Left renal pelvis (tissue), 4 donors: ENCODE measurements around the gene PPT1. TPM values are rescaled to one million over a fixed set of nuclear protein-coding genes. Genes with fewer than 3 reads are reported as not detected.
"Not testable (repeated sequence)": the region's sequence is repeated elsewhere in the genome, so short reads cannot be mapped to it uniquely, and the experiment has no call there.

Source experiments
- DNase-seq, 4 donors: peaks; one replicate each; pipeline ENCODE4 v3.0.0-alpha.2; 2013; ENCODE audit warnings: low read depth in 4 of 4, low spot score in 3 of 4
- polyA plus RNA-seq, 4 donors: library from polyadenylated mRNA; unstranded; fragments of 120-200 nt; gene quantifications; one replicate each; pipeline ENCODE4 v1.2.1, GENCODE V29; 2013; ENCODE audit not compliant: insufficient read length in 4 of 4

Gene PPT1
- polyA plus RNA-seq, 4 donors, result 100 to 131 (median 124) TPM

- DNase-seq, result no peak
Measured at GRCh38 chr1:40057310-40058030, 39.6 kb downstream of the PPT1 start.

DNA sequence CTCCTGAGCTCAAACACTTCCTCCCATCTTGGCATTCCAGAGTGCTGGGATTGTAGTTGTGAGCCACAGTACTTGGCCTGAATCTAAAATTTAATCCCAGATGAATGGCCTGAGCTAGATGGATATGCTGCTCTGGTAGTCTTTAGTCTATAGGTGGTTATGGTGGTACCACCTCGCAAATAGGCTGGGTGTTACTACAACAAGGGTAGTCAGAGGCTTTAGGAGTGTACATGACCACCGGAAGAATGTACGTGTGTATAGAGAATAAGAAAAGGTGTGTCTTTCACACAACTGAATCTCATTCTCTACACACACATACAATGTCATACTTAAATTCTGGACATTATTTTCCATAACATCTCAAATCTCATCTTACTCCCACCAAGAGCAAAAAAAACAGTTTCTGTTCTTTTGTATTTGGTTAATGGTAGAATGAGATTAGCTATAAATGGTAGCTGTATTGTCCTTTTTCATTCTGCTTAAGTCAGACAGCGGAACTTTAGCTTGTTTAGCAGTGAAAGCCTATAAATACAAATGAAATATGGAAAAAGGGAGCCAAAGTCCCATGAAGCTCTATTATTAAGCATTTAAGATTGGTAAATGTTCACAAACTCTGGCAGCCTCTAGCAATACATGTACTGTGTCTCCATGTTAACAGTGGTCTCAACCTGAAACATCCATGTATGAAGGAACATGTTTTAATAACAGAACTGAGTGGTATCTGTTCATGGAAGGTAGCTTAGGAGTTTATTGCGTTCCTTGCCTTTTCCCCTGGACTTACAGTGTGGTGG lies 40.3 kb downstream of the PPT1 start:
- no peak for DNase-seq

DNA sequence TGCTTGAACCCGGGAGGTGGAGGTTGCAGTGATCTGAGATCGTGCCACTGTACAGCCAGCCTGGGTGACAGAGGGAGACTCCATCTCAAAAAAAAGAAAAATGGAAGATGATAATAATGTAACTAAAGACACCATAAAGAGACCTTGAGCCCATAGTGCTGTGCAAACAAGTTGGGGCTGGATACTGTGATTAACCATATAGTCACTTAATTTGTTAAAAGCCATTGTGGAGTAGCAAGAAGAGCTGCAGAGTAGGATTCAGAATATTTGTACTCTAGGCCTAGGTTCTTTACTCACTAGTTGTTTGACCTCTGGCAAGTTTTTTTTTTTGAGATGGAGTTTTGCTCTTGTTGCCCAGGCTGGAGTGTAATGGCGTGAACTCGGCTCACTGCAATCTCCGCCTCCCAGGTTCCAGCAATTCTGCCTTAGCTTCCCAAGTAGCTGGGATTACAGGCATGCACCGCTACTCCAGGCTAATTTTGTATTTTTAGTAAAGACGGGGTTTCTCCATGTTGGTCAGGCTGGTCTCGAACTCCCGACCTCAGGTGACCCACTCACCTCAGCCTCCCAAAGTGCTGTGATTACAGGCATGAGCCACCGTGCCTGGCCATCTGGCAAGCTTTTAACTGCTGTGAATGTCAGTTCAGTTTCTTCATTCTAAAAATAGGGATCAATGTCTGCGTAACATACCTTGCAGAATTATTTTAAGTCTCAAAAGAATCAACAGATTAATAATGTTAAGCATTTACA lies 43.7 kb downstream of the PPT1 start:
- no peak for DNase-seq

GRCh38 chr1:40050863-40051262 lies 46.2 kb downstream of the PPT1 start:
- DNase-seq, result no peak

GRCh38 chr1:40049725-40050124 lies 47.3 kb downstream of the PPT1 start:
- DNase-seq, result no peak

DNA sequence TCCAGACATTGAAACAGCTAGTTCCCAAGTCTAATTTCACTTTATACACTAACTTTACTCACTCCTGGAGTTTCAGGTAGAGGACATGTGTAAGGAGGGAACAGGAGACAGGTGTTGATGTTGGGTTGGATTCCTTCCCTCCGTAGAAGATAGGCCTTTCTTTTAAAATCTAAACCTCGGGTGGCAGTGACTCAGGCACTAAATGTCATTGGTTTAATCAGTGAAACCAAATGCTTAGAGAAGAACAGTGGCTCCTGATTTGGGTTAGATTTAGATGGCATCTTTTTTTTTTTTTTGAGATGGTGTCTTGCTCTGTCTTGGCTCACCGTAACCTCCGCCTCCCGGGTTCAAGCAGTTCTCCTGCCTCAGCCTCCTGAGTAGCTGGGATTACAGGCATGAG lies 49.3 kb downstream of the PPT1 start:
- no peak for DNase-seq

DNA sequence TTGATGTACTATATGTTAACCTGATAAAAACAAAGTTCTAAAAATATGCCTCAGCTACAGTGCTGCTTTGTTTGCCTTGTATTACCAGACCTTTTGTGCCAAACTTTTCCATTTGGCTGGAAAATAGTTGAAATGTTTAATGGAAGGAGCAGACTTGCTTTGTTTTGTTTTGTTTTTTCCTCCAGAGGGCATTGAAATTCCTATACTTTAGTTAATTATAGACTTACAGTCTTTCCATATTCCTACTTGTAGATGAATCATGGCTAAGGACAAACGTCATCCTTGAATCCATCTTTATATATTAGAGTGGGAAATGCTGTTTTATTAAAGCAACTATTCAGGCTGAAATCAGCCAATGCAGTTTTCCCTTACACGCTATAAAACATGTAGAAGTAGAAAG lies 49.8 kb downstream of the PPT1 start:
- no peak for DNase-seq

DNA sequence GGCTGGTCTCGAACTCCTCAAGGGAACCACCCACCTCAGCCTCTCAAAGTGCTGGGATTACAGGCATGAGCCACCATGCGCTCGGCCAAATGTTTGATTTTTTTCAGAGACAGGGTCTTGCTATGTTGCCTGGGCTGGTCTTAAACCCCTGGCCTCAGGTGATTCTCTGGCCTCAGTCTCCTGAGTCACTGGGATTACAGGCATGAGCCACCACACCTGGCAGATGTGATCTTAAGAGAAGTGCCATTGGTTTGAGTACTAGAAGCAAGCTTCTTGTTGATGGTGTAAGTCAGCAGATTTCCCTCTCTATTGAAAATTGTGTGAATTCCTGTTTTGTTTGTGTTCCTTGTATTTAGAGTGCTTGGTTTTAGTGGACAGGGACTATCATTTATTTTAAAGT lies 51.3 kb downstream of the PPT1 start:
- no peak for DNase-seq

- no peak for DNase-seq
Measured at GRCh38 chr1:40045182-40045581, 51.9 kb downstream of the PPT1 start.

DNA sequence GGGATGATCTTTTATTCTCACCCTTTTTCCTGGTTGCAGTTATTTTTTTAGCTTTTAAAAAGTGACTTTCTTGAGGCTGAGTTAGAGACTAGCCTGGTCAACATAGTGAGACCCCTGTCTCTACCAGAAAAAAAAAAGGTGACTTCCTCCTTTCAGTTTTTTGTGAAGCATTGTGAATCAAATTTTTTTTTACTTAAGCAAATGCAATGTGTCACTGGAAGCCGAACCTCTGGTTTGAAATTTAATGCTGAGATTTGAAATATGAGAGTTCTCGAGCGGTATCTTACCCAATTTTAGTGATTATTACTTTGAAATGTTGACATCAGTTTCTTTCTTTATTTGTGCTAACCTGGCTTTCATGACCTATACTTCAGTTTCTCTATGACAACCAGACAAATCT lies 52.9 kb downstream of the PPT1 start:
- DNase-seq, result no peak

DNA sequence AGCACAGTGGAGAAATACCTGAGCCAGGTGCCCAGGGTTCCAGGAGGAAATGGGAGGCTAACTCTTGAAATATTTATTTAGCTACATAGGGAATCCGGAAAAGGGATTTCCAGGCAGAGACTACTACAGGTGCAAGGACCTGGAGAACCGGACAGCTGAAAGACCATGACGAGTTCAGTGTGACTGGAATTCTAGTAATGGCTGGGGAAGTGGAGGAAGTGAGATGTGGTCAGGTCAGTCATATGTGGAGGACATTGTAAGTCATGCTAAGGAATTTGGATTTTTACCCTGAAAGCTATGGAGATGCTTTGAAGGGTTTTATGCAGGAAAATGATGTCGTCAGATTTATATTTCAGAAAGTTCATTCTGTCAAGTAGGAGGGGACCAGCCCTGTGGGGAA lies 54.7 kb downstream of the PPT1 start:
- DNase-seq, result no peak

- DNase-seq, result no peak
Measured at GRCh38 chr1:40041466-40041838, 55.6 kb downstream of the PPT1 start.

GRCh38 chr1:40040511-40041465 lies 56.3 kb downstream of the PPT1 start, which contains the start of gene CAP1:
Gene CAP1, plus strand, starts transcription at chr1:40040729. Its CDS starts 18,618 bp downstream, at chr1:40059347.
- peak; percentile 92 to 98 (median 98) for DNase-seq

- DNase-seq, result peak; percentile 38 to 47 (median 40)
Measured at GRCh38 chr1:40039757-40040510, 57.1 kb downstream of the PPT1 start.

GRCh38 chr1:40039245-40039756 lies 57.8 kb downstream of the PPT1 start:
- DNase-seq, result peak in 2 of 4 donors; percentile 33 to 34

- DNase-seq, result no peak
Measured at GRCh38 chr1:40038697-40039096, 58.4 kb downstream of the PPT1 start.

GRCh38 chr1:40037254-40037653 lies 59.8 kb downstream of the PPT1 start:
- DNase-seq, result not testable (repeated sequence)

DNA sequence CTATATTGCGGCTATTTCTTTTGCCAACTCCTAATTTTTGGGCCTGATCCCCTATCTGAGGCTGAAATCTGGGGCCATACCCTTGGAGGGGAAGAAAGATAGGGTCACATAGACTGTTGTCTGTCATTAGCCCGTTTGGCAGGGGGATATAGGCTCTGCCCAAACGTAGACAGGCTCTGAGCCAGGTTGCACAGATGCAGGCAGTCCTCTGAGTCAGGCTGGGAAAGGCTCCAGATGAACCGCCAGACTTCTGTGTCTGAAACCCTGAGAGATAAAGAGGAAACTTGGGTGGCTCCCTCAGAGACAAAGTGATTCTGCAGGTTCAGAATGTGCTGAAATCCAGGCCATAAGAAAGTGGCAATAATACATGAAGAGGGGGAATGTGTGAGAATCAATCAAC lies 60.5 kb downstream of the PPT1 start:
- no peak for DNase-seq

DNA sequence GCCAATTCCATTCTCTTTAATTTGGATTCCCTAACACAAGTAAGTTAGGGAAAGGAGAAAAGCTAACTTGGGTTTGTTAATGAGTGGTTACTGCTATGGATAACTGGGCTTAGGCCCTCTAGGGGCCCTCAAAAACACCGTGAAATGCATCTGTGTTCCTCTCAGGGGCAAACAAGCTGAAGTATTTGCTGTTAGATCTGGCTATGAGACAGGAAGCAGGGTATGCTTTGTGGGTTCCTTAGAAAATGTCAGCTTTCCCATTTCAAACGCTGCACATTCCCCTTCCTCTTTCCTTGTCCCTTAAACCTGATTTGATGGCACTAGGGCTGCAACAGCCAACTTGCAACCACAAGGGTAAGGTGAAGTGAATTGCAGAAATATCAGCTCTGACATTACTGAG lies 62.2 kb downstream of the PPT1 start:
- DNase-seq, result no peak
